OCI-LY3 (cell line): ENCODE results near the gene MYO15A.

Experiments used
- CTCF ChIP-seq: fragments of 200-600, 300-600 bp; sonication (generic); IDR thresholded peaks from 2 replicates; pipeline ENCODE4 v1.5.1; 2014; ENCODE audit warnings: antibody characterized with exemption, low read length, low read depth
- EZH2phosphoT487 ChIP-seq: fragments of 200-600 bp; shearing (Covaris generic); IDR thresholded peaks from 2 replicates; pipeline ENCODE4 v1.6.1; 2018; ENCODE audit warnings: antibody characterized with exemption, mixed run types, low read depth

GRCh38 chr17:18076936-18077335 lies 31.6 kb upstream of the MYO15A start:
- TF ChIP-seq CTCF (no peak), EZH2phosphoT487 (no peak)
